IMR-90 (cell line): ENCODE data around the gene TBC1D17.

Experiments
- BHLHE40 ChIP-seq: fragments of 150-350 bp; IDR thresholded peaks from 2 replicates; pipeline ENCODE4 v1.6.1; 2016; ENCODE audit warnings: mild to moderate bottlenecking, low read depth, low read length
- CEBPB ChIP-seq: IDR thresholded peaks from 2 replicates; pipeline ENCODE4 v1.6.1; 2012; ENCODE audit warnings: low read depth, low read length, improper control_type of control experiment
- CTCF ChIP-seq: conservative IDR thresholded peaks from 2 replicates; pipeline ENCODE4 v1.5.1; 2012; ENCODE audit warnings: mild to moderate bottlenecking, low read depth, low read length, improper control_type of control experiment
- ELK1 ChIP-seq: fragments of 150-350 bp; IDR thresholded peaks from 2 replicates; pipeline ENCODE4 v1.6.1; 2016; ENCODE audit warnings: low read depth, mild to moderate bottlenecking, low read length, moderate library complexity, borderline replicate concordance
- FOS ChIP-seq: fragments of 150-350 bp; IDR thresholded peaks from 2 replicates; pipeline ENCODE4 v1.6.1; 2016; ENCODE audit warnings: low read depth, low read length
- MAFK ChIP-seq: IDR thresholded peaks from 2 replicates; pipeline ENCODE4 v1.6.1; 2012; ENCODE audit warnings: low read depth, low read length, improper control_type of control experiment
- MAZ ChIP-seq: IDR thresholded peaks from 2 replicates; pipeline ENCODE4 v1.6.1; 2012; ENCODE audit warnings: low read depth, mild to moderate bottlenecking, low read length, improper control_type of control experiment, moderate library complexity, borderline replicate concordance
- MXI1 ChIP-seq: IDR thresholded peaks from 2 replicates; pipeline ENCODE4 v1.6.1; 2012; ENCODE audit warnings: low read depth, mild to moderate bottlenecking, low read length, moderate library complexity, borderline replicate concordance
- NFE2L2 ChIP-seq: fragments of 150-350 bp; IDR thresholded peaks from 2 replicates; pipeline ENCODE4 v1.6.1; 2016; ENCODE audit warnings: low read depth, mild to moderate bottlenecking, low read length
- POLR2A ChIP-seq: IDR thresholded peaks from 2 replicates; pipeline ENCODE4 v1.6.1; 2012; ENCODE audit warnings: mild to moderate bottlenecking, low read depth, low read length
- RAD21 ChIP-seq: IDR thresholded peaks from 2 replicates; pipeline ENCODE4 v1.6.1; 2012; ENCODE audit warnings: low read length, improper control_type of control experiment
- RCOR1 ChIP-seq: IDR thresholded peaks from 2 replicates; pipeline ENCODE4 v1.6.1; 2012; ENCODE audit warnings: mild to moderate bottlenecking, low read length, improper control_type of control experiment; ENCODE audit not compliant: insufficient replicate concordance
- SMC3 ChIP-seq: fragments of 150-350 bp; IDR thresholded peaks from 2 replicates; pipeline ENCODE4 v1.6.1; 2016; ENCODE audit warnings: low read depth, mild to moderate bottlenecking, antibody characterized with exemption, low read length, moderate library complexity

GRCh38 chr19:49889687-49890348 lies 12.3 kb downstream of the TBC1D17 start:
- peak; percentile 66 for TF ChIP-seq CTCF
- TF ChIP-seq RAD21: peak; percentile 41
- no peak for TF ChIP-seq RCOR1
- no peak for TF ChIP-seq POLR2A
- TF ChIP-seq MAFK: no peak
- peak; percentile 35 for TF ChIP-seq SMC3
- peak; percentile 70; the same call in 1 of the 2 replicates for TF ChIP-seq MXI1
- TF ChIP-seq NFE2L2: no peak
- TF ChIP-seq ELK1: no peak
- no peak for TF ChIP-seq BHLHE40
- no peak for TF ChIP-seq MAZ
- TF ChIP-seq FOS: no peak
- TF ChIP-seq CEBPB: no peak
